Panc1 (cell line): ENCODE results near the gene MAOB. TPM values are rescaled to one million over a fixed set of nuclear protein-coding genes. Genes with fewer than 3 reads are reported as not detected.

Experiments
- ATAC-seq: fragments of 200-7000 bp; cut with Tn5 transposase; 2 replicates; pipeline ENCODE4 v1.9.1; 2020; ENCODE audit warnings: mild to moderate bottlenecking, moderate library complexity
- BruUV-seq: library from RNA; stranded (reverse); fragments of 400-500 nt; replicated peaks from 2 replicates; lab custom pipeline; 2021; lab: Mats Ljungman, UMichigan
- CTCF ChIA-PET: fragments of 300-600 bp; sonication (Branson Sonifier 250); formaldehyde crosslinking; loops from one replicate; lab custom pipeline; 2022; ENCODE audit warnings: antibody characterized with exemption; lab: Charles Lee
- POLR2A ChIA-PET: fragments of 300-600 bp; sonication (Branson Sonifier 250); formaldehyde crosslinking; loops from one replicate; lab custom pipeline; 2022; ENCODE audit warnings: antibody characterized with exemption; lab: Charles Lee
- DNase-seq: peaks from one replicate; pipeline ENCODE4 v3.0.0-alpha.2; 2010; ENCODE audit warnings: low read depth, low spot score
- H3K27ac ChIP-seq: 2 replicates; pipeline ENCODE4 v1.5.1; 2011; ENCODE audit warnings: mild to moderate bottlenecking, low read length, inconsistent platforms
- H3K27me3 ChIP-seq: fragments of 200-500 bp; sonication (Bioruptor generic); 2 replicates; pipeline ENCODE4 v1.6.0; 2014; ENCODE audit warnings: low read length, inconsistent platforms; ENCODE audit not compliant: control insufficient read depth, insufficient read depth
- H3K36me3 ChIP-seq: fragments of 200-500 bp; sonication (Bioruptor generic); 2 replicates; pipeline ENCODE4 v1.5.1; 2014; ENCODE audit warnings: inconsistent platforms, mild to moderate bottlenecking, low read length, moderate library complexity; ENCODE audit not compliant: control insufficient read depth, insufficient read depth
- H3K4me1 ChIP-seq: 2 replicates; pipeline ENCODE4 v1.5.1; 2011; ENCODE audit warnings: inconsistent platforms, mild to moderate bottlenecking, low read length, moderate library complexity; ENCODE audit not compliant: control insufficient read depth, insufficient read depth
- H3K4me3 ChIP-seq, 2 experiments: 2 replicates each; pipeline ENCODE4 v1.5.1; 2011 to 2012; ENCODE audit warnings: low read depth in 2 of 2, low read length in 2 of 2, mild to moderate bottlenecking in 2 of 2, inconsistent platforms in 1 of 2, moderate library complexity in 1 of 2
- H3K9me3 ChIP-seq: fragments of 200-500 bp; sonication (Bioruptor generic); 2 replicates; pipeline ENCODE4 v1.5.1; 2014; ENCODE audit warnings: low read depth, mild to moderate bottlenecking, inconsistent platforms, low read length, moderate library complexity; ENCODE audit not compliant: control insufficient read depth, insufficient read depth
- POLR2AphosphoS5 ChIP-seq: IDR thresholded peaks from 2 replicates; pipeline ENCODE4 v1.6.1; 2012; ENCODE audit warnings: mild to moderate bottlenecking, low read depth, low read length, moderate library complexity
- REST ChIP-seq, 2 experiments: IDR thresholded peaks; 2 replicates each; pipeline ENCODE4 v1.6.1; 2011 to 2012; ENCODE audit warnings: low read depth in 2 of 2, control low read depth in 1 of 2, low read length in 1 of 2, mild to moderate bottlenecking in 1 of 2, moderate library complexity in 1 of 2; ENCODE audit not compliant: insufficient read depth in 1 of 2
- SIN3A ChIP-seq: IDR thresholded peaks from 2 replicates; pipeline ENCODE4 v1.6.1; 2012; ENCODE audit warnings: low read depth, mild to moderate bottlenecking, low read length, moderate library complexity, borderline replicate concordance; ENCODE audit not compliant: insufficient read depth
- TCF7L2 ChIP-seq: IDR thresholded peaks from 2 replicates; pipeline ENCODE4 v1.6.1; 2011; ENCODE audit warnings: mild to moderate bottlenecking, low read depth, low read length, inconsistent platforms
- in situ Hi-C: cut with HindIII; loops from 2 replicates; pipeline ENCODE4 v1.10.0; 2016; ENCODE audit warnings: low sequenced_read_pairs, low pct_unique_long_range_greater_than_20kb
- intact Hi-C: fragments of 100-400 bp; cut with micrococcal nuclease; formaldehyde crosslinking; loops from one replicate; pipeline ENCODE4 v1.10.0; 2022; ENCODE audit not compliant: unreplicated experiment
- total RNA-seq: library from RNA; stranded (reverse); gene quantifications from one replicate; pipeline ENCODE4 v1.2.1, GENCODE V29; 2021; ENCODE audit not compliant: unreplicated experiment
- TF ChIP-seq, protein P1 (sequence below): fragments of 450-650 bp; IDR thresholded peaks from 2 replicates; pipeline ENCODE4 v1.5.1; 2017; ENCODE audit warnings: mild to moderate bottlenecking

MAOB gene
- total RNA-seq, 1 experiment from 2014 or later = not detected

DNA sequence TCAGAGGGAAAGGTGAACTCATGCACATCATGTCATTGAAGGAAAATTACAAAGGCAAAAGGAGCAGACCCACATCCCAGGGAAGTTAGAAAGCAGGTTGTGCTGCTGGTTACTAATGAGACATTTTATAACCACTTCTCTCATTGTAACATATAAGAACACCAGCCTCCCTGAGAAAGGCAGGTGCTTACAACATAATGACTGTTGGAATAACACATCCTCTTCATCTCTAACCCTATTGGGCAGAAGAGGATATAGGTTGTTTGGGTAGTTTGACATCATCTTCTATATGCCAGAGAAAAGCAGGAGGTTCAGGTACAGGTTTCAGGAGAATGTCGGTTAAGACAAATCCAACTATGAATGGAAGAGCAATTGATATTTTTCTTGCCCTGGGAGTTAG is 148.6 kb downstream of the MAOB start:
- H3K27ac ChIP-seq = no peak overlapping the region
- ATAC-seq = no peak
- H3K4me1 ChIP-seq = no peaks in the 10 kb centered on the region
- TF ChIP-seq TCF7L2 (no peak), POLR2AphosphoS5 (no peak), SIN3A (no peak), REST (IDR thresholded peaks at IDR 0.05; ENCODE audit: insufficient read depth in 1 of 2, low read depth in 2 of 2, low read length in 1 of 2) (no peak)
- TF ChIP-seq, protein P1, sequence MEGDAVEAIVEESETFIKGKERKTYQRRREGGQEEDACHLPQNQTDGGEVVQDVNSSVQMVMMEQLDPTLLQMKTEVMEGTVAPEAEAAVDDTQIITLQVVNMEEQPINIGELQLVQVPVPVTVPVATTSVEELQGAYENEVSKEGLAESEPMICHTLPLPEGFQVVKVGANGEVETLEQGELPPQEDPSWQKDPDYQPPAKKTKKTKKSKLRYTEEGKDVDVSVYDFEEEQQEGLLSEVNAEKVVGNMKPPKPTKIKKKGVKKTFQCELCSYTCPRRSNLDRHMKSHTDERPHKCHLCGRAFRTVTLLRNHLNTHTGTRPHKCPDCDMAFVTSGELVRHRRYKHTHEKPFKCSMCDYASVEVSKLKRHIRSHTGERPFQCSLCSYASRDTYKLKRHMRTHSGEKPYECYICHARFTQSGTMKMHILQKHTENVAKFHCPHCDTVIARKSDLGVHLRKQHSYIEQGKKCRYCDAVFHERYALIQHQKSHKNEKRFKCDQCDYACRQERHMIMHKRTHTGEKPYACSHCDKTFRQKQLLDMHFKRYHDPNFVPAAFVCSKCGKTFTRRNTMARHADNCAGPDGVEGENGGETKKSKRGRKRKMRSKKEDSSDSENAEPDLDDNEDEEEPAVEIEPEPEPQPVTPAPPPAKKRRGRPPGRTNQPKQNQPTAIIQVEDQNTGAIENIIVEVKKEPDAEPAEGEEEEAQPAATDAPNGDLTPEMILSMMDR = no peak
- ChIA-PET POLR2A (no interaction called here), CTCF (no interaction called here)
- intact Hi-C loops (no loop called here), in situ Hi-C loops (no loop called here)
- H3K4me3 ChIP-seq = no peak overlapping the region
- no peak for DNase-seq
- no peaks in the 10 kb centered on the region for H3K9me3 ChIP-seq
- no peaks in the 10 kb centered on the region for H3K27me3 ChIP-seq
- no peaks in the 10 kb centered on the region for H3K36me3 ChIP-seq
- no TSS peak for BruUV-seq

- TF ChIP-seq REST (IDR thresholded peaks at IDR 0.05; ENCODE audit: insufficient read depth in 1 of 2, low read depth in 2 of 2, low read length in 1 of 2) = no peak
- no peaks in the 10 kb centered on the region for H3K9me3 ChIP-seq
- POLR2A ChIA-PET = no interaction called here
- no peak for DNase-seq
- H3K4me3 ChIP-seq = no peak overlapping the region
- no peaks in the 10 kb centered on the region for H3K4me1 ChIP-seq
- no peaks in the 10 kb centered on the region for H3K36me3 ChIP-seq
- no TSS peak for BruUV-seq
- intact Hi-C loops = no loop called here
- in situ Hi-C loops = no loop called here
- ATAC-seq = no peak
- CTCF ChIA-PET = no interaction called here
- no peaks in the 10 kb centered on the region for H3K27me3 ChIP-seq
- H3K27ac ChIP-seq = no peak overlapping the region
Measured at GRCh38 chrX:43731086-43731485, 151.2 kb downstream of the MAOB start.
